ENCODE measurements around the gene AFDN.

The AFDN gene

GRCh38 chr6:167781868-167782267 is 44.8 kb upstream of the AFDN start:
- no peak for TF ChIP-seq CTCF (IDR thresholded peaks at IDR 0.05; ENCODE audit: control insufficient read depth, extremely low read depth, insufficient read depth)
- H3K4me3 ChIP-seq (ENCODE audit: low read depth, low read length): no peak overlapping the region
- no peak for DNase-seq (ENCODE audit: low read depth)

GRCh38 chr6:167782698-167783517 is 43.8 kb upstream of the AFDN start:
- DNase-seq (ENCODE audit: low read depth): no peak
- H3K4me3 ChIP-seq (ENCODE audit: low read depth, low read length): no peak overlapping the region
- TF ChIP-seq CTCF (IDR thresholded peaks at IDR 0.05; ENCODE audit: control insufficient read depth, extremely low read depth, insufficient read depth): no peak

- no peak for TF ChIP-seq CTCF (IDR thresholded peaks at IDR 0.05; ENCODE audit: control insufficient read depth, extremely low read depth, insufficient read depth)
- H3K4me3 ChIP-seq (ENCODE audit: low read depth, low read length): no peak overlapping the region
- DNase-seq (ENCODE audit: low read depth): no peak
Measured at GRCh38 chr6:167786853-167787675, 39.6 kb upstream of the AFDN start.

- no peak for TF ChIP-seq CTCF (IDR thresholded peaks at IDR 0.05; ENCODE audit: control insufficient read depth, extremely low read depth, insufficient read depth)
- H3K4me3 ChIP-seq (ENCODE audit: low read depth, low read length): no peak overlapping the region
- DNase-seq (ENCODE audit: low read depth): no peak
Measured at GRCh38 chr6:167787896-167788562, 38.7 kb upstream of the AFDN start.

- DNase-seq (ENCODE audit: low read depth): no peak
- TF ChIP-seq CTCF (IDR thresholded peaks at IDR 0.05; ENCODE audit: control insufficient read depth, extremely low read depth, insufficient read depth): no peak
- H3K4me3 ChIP-seq (ENCODE audit: low read depth, low read length): no peak overlapping the region
Measured at GRCh38 chr6:167788563-167788903, 38.2 kb upstream of the AFDN start.

- H3K4me3 ChIP-seq (ENCODE audit: low read depth, low read length): no peak overlapping the region
- no peak for TF ChIP-seq CTCF (IDR thresholded peaks at IDR 0.05; ENCODE audit: control insufficient read depth, extremely low read depth, insufficient read depth)
- DNase-seq (ENCODE audit: low read depth): no peak
Measured at GRCh38 chr6:167789358-167789757, 37.4 kb upstream of the AFDN start.
